SK-N-SH (cell line): ENCODE measurements around the gene INAFM2.

Experiments used
- CTCF ChIP-seq: fragments of 200-600 bp; sonication (generic); IDR thresholded peaks from 2 replicates; pipeline ENCODE4 v1.6.1; 2017; ENCODE audit warnings: antibody characterized with exemption, mild to moderate bottlenecking, moderate library complexity
- GABPA ChIP-seq: IDR thresholded peaks from 2 replicates; pipeline ENCODE4 v1.4.0; 2012; ENCODE audit warnings: low read depth, mild to moderate bottlenecking
- MAX ChIP-seq: IDR thresholded peaks from 2 replicates; pipeline ENCODE4 v1.4.0; 2012; ENCODE audit warnings: low read depth
- PBX3 ChIP-seq: IDR thresholded peaks from 2 replicates; pipeline ENCODE4; 2012
- RAD21 ChIP-seq: IDR thresholded peaks from 2 replicates; pipeline ENCODE4 v1.6.1; 2012; ENCODE audit warnings: mild to moderate bottlenecking, low read length
- REST ChIP-seq: IDR thresholded peaks from 2 replicates; pipeline ENCODE4 v1.6.1; 2012; ENCODE audit warnings: mild to moderate bottlenecking, low read depth, low read length, moderate library complexity
- TAF1 ChIP-seq: IDR thresholded peaks from 2 replicates; pipeline ENCODE4 v1.6.1; 2012; ENCODE audit warnings: low read depth, mild to moderate bottlenecking, low read length, moderate library complexity, borderline replicate concordance
- ZBTB33 ChIP-seq: IDR thresholded peaks from 2 replicates; pipeline ENCODE4 v1.4.0; 2012; ENCODE audit warnings: low read depth, borderline replicate concordance

- TF ChIP-seq ZBTB33 (no peak), CTCF (no peak), MAX (no peak), TAF1 (no peak), REST (no peak), PBX3 (no peak), RAD21 (no peak), GABPA (no peak)
Measured at GRCh38 chr15:40369474-40369869, 46.0 kb downstream of the INAFM2 start.
